UCSD-AML1 (cell line): ENCODE results near the gene CTDSPL.

Experiments
- DNase-seq: peaks from one replicate; lab custom pipeline; 2025; ENCODE audit not compliant: unreplicated experiment; lab: John Stamatoyannopoulos, UW

CTDSPL gene

GRCh38 chr3:37912052-37912733, 50.5 kb downstream of the CTDSPL start:
- no peak for DNase-seq

DNA sequence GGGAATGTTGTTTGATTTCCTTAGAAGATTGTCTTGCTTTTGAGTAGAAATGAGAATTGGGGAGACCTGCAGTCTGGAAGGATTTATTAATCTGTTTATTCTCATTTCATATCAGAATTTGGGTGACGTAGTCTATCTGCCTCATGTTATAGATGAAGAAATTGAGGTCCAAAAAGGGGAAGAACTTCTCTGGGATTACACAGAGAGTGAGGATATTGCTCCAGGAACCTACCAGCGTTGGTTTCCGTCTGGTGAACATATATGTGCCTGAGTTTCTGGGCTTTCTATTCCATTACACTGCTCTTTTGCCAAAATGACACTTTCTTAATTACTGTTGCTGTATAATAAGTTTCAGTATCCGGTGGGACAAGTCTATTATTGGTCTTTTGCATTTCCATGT, 51.8 kb downstream of the CTDSPL start:
- no peak for DNase-seq

DNA sequence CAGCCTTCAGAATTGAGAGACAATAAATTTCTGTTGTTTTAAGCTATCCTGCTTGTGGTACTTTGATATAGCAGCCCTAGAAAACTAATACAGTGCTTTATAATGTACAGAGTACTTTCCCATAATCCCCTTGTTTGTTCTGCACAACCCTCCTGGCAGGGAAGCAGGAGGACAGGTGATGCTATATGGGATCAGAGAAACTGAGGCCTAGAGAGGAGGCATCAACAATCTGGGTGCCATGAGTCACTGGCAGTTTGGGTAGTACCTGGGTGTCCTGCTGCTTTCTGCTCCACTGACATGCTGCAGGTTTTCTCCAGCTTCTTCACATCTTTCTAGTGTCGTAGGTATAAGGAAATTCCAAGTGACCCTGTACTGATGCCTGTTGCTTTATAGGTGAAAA, 55.0 kb downstream of the CTDSPL start:
- DNase-seq = no peak

- no peak for DNase-seq
Measured at GRCh38 chr3:37918627-37919026, 56.9 kb downstream of the CTDSPL start.

DNA sequence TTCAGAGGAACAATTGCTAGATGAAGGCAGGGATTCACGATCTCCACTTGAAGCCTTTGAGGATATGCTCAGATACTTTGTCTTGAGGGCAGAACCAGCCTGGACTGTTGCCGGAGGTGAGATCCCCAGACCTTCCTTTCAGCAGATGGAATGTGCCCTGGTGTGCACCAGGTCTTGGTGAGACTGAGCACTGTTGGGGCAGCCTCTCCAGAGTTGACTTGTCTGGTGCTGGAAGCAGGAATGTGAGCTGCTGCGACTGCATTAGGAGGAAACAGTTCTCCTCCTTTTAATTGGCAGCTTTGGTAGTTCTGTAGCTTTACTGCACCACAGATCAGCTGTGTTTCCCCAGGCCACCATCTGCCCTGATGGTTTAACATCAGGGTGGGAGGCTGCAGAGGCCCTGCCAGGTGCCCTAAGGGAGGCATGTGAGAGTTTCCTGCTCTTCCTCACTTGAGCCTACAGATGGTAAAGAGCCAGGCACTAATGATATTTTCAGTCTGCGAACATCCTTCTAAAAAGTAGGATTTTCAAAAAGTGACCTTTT, 58.5 kb downstream of the CTDSPL start:
- no peak for DNase-seq

- no peak for DNase-seq
Measured at GRCh38 chr3:37921025-37921424, 59.3 kb downstream of the CTDSPL start.

- peak; percentile 44 for DNase-seq
Measured at GRCh38 chr3:37922721-37923568, 61.3 kb downstream of the CTDSPL start.

GRCh38 chr3:37923569-37924040, 61.9 kb downstream of the CTDSPL start:
- DNase-seq = no peak

- DNase-seq = no peak
Measured at GRCh38 chr3:37924453-37924852, 62.8 kb downstream of the CTDSPL start.

DNA sequence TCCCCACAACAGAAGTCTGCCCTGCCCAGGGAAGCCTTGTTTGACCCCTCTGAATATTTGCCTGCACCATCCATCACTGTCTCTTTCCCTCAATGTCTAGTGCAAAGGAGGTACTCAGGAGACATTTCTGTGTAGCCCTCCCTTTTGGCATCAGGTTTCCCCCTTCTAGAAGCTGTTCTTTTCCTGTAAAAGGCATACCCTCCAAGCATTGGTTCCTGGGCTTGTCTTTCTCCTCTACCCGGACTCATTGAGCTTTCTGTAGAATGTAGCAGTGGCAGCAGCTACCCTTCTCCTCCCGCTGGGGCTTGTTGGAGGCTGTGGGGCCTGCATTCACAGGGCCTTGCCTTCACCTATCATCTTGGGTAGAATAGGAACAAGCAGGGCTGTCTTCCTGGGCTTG, 63.5 kb downstream of the CTDSPL start:
- no peak for DNase-seq

- DNase-seq = no peak
Measured at GRCh38 chr3:37926611-37927010, 64.9 kb downstream of the CTDSPL start.

DNA sequence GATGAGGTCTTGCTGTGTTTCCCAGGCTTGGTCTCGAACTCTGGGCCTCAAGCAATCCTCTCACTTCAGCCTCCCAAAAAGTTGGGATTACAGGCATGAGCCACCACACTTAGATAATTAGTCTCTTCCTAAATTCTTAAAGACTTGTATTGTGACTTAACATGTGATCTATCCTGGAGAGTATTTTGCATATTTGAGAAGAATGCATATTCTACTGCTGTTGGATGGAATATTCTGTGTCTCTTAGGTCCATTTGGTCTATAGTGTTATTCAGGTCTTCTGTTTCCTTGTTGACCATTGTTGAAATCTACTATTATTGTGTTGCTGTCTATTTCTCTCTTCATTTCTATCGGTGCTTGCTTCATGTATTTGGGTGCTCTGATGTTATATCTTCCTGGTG, 68.8 kb downstream of the CTDSPL start:
- DNase-seq = no peak

GRCh38 chr3:37932505-37932904, 70.8 kb downstream of the CTDSPL start:
- DNase-seq = no peak

GRCh38 chr3:37934631-37935289, 73.1 kb downstream of the CTDSPL start:
- DNase-seq = no peak

GRCh38 chr3:37935290-37935668, 73.6 kb downstream of the CTDSPL start:
- DNase-seq = no peak

DNA sequence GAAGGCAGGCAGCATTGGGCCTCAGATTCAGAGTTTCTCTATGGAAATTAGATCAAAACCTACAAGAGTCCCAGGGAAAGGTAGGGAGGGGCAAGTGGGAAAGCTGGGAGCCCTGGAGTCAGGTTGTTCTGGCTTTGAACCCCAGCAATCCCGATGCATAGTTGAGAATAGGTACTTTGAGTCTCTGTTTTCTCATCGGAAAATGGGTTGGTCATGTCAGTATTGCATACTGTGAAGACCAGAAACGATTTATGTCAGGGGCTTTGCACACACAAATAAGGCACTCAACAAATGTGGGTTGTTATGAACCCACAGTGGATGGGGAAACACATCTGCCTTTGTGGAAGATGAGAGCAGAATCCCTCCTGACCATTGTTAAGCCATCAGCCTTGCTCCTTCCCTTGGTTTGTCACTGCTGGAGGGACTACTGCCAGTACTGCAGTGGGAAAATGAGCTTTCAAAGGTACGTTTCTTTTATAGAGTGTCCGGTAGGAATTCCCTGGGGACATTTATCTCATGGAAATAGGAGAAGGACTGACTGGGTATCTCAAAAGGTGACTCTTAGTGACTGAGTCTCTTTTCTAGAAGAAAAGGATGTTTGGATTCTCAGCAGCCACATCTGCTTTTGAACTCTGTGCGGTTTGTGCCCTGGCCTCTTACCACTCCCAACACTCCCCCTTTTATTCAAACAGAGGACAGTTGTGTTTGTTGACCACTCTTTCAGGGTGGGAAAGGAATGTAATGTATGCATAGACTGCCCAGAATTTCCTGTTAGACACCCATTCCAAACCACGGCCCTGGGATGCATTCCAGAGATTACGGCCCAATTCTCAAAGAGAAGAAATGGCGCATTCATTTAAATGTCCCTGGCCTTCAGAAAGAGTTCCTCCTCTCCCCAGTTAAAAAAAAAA, 74.3 kb downstream of the CTDSPL start:
- no peak for DNase-seq

DNA sequence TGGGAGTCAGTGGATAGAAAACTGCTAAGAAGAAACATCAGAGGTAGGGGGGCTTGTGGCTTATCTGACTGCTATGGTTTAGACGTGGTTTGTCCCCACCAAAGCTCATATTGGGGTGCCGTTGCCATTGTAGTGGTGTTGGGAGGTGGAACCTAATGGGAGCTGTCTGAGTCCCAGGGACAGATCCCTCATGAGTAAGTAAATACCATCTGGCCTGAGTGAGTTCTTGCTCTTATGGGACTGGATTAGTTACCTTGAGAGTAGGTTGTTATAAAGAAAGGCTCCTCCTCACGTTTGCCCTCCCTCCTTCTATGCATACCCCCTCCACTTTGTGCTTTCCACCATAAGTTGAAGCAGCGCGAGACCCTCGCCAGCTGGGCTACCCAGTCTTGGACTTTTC, 75.5 kb downstream of the CTDSPL start:
- DNase-seq = no peak

DNA sequence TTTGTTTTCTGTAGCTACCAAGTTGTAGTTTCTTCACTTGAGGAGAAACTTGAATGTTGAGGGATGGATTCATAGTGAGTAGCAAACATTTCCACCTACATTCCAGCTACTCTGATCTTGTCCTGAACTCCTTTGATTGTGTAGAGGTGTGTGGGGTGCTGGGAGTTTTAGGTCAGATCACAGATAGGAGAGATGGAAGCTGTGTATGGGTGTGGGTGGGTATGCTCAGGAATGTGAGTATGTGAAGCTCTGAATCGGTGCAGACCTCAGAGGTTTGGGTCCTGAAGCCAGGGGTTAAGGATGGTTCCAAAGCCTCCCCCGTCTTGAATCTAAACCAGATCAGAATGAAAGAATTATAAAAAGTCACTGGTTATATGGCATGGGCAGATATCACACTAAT, 76.3 kb downstream of the CTDSPL start:
- no peak for DNase-seq

DNA sequence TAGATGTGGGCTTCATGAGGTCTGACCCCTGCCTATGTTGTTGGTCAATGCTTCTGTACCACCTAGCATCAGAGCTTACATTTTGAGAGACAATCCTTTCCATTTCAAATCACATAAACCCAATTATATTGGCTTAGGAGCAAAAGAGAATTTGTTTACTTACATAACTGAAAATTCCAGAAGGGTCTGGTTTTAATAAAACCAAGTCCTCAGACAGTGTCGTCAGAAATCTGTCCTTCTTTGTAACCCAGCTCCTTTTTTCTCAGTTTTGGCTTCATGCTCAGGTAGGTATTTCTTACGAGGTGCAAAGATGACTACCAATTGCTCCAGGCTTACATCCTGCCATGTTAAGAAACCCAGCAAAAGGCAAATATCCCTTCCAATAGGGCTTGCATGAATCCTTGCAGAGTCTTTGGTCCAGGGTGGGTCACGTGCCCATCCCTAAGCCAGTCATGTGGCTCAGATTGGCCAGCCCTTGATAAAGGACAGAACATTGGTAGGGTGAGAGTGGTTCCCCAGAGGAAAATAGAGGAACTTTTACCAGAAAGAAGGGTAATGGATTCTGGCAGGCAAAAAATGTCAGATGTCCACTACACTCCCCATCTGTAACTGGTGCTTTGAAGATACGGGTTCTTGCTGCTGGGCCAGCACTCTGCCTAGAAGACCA, 78.7 kb downstream of the CTDSPL start:
- no peak for DNase-seq
